Measurements from ENCODE around the gene PLSCR3.

The PLSCR3 gene

GRCh38 chr17:7394452-7395191 is at the start of gene PLSCR3:
Gene PLSCR3, minus strand, starts transcription at chr17:7394525. Its CDS starts 415 bp downstream, at chr17:7394110.
- DNase-seq (ENCODE audit: low read depth), result peak; percentile 80

DNA sequence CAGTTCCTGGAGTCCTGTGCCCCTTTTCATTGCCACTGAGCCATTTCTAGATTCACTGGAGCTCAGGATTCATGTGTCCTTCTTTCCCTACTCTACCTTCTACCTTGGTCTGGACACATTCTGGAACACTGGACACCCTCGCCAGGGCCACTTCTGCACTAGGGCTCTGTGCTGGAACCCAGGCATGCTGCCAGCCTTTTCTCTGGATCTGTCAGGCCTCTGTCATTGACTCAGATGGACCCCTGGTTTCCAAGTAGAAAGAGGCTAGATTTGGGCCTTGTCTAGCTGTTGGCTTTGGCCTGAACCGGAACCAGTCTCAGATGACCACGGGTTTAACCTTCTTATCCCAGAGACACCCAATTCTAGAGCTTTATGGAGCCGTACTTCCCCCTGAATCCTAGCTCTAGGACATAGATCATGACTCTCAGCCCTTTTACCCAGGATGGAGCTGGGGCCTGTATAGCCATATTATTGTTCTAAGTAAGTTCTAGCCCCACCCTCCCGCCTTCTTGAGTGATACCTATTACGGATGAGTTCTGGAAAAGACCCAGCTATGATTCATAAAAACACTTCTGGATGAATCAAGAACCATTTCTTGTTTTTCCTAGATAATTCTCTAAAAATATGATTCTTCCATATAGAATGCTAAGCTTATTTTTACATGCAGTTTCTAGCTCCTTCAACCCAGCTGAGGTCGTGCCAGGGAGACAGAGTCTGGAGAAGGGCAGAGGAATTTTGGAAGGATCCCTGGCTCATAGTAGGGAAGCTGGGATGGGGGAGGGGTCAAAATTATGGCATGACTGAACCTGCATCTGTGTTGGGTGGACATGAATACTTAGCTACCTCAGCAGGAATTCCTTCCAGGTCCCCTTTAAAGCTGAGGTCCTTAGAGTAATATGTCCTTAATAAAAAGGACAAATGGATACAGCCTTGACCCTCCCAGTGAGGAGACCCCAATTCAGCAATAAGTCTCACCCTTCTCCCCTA is 49.5 kb upstream of the PLSCR3 start:
- DNase-seq (ENCODE audit: low read depth), result peak; percentile 70

GRCh38 chr17:7442142-7442541 is 47.8 kb upstream of the PLSCR3 start:
- DNase-seq (ENCODE audit: low read depth), result no peak

DNA sequence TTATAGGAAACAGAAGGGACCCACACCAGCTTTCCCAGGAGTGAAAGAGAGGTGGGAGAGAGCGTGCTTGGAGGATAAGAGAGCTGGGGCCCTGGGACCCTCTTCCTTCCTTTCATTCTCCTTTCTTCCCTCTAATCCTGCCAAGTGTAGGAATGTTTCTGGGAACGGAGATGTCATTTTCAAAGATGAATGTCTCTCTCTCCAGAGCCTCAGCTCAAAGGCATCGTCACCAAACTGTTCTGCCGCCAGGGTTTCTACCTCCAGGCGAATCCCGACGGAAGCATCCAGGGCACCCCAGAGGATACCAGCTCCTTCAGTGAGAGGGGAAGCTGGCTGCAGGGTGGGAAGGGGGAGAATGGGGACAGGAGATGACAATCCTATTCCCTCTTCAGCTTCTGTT is 46.9 kb upstream of the PLSCR3 start:
- no peak for DNase-seq (ENCODE audit: low read depth)

GRCh38 chr17:7440834-7441195 is 46.5 kb upstream of the PLSCR3 start:
- peak; percentile 71 for DNase-seq (ENCODE audit: low read depth)

DNA sequence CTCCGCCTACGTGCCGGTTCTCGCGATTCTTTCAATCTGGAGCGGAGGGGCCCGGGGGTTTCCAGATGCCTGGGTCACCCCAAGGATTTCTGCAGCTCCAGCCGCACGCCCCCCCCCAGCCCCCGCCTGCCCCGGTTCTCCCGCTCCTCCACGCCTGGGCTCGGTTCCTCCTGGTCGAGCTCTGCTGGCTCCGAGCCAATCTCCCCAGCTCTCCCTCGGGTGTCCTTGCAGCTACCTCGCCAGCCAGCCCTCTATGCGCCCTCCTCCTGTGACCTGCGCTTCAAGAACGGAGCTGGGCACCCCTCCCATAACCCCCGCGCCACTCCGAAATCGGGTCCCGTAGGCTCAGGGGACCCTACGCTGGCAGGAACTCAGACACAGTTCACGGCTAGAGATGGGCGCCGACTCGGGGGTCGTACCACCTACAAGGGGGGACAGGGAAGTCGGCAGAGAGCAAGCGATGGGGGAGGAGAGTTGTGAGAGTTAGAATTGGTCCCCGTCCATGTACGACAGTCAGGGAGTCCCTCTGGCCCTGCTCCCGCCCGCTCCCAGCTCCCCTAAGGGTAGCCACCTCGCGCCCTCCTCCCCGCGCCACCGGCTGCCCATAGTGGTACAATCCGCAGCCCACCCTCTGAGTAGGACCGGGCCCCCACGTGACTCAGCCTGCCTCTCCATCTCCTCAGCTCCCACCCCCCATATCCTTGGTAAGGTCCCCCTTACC is 45.9 kb upstream of the PLSCR3 start:
- DNase-seq (ENCODE audit: low read depth), result no peak

DNA sequence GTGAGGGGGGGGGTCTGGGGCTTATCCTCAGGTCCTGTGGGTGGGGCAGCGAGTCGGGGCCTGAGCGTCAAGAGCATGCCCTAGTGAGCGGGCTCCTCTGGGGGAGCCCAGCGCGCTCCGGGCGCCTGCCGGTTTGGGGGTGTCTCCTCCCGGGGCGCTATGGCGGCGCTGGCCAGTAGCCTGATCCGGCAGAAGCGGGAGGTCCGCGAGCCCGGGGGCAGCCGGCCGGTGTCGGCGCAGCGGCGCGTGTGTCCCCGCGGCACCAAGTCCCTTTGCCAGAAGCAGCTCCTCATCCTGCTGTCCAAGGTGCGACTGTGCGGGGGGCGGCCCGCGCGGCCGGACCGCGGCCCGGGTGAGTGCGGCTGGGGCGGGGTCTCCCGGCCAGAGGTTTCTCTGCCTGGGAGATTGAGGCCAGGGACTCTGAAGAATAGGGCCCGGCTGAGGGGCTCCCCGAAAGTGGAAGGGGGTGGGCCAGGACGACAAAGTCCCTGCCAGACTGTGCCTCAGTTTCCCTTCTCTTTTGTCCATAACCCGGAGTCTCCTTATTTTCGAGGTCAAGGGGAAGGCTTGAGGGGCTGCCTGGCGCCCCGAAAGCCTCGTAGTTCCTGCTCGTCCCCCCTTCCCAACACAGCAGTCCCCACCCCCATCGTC is 45.3 kb upstream of the PLSCR3 start, which contains the start of gene FGF11:
FGF11 (plus strand) TSS at position 51 of the 651 bp plus-strand sequence; CDS start at position 160, 109 bp downstream.
- no peak for DNase-seq (ENCODE audit: low read depth)

DNA sequence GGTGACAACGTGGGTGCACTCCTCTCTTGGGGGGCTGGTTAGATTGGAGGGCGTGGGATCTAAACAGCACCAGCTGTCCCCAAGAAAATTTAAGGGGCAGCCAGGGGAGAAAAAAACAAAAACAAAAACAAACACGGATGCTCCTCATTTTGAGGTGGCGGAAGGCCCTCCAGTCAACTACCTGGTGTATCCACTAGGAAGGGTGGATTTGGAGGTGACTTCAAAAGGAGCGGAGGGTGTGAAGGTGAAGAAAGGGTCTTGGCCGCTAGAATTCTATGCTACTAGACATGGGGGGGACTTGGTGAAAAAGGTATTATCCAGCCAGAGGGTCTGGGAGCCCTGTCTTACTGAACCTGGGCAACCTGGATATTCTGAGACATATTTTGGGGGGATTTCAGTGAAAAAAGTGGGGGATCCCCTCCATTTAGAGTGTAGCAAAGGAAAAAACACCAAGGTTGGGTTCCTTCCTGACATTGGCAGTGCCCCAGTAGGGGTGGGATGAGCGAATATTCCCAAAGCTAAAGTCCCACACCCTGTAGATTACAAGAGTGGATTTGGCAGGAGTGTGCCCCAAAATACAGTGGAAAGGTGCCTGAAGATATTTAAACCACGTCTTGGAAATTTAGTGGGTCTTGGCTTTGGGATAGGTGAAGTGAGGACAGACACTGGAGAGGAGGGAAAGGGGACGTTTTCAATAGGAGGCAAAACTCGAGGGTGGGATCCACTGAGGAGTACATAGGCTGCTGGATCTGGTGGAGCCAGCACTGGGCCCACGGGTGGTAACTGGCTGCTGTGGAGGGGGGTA is 44.5 kb upstream of the PLSCR3 start:
- DNase-seq (ENCODE audit: low read depth), result no peak

DNA sequence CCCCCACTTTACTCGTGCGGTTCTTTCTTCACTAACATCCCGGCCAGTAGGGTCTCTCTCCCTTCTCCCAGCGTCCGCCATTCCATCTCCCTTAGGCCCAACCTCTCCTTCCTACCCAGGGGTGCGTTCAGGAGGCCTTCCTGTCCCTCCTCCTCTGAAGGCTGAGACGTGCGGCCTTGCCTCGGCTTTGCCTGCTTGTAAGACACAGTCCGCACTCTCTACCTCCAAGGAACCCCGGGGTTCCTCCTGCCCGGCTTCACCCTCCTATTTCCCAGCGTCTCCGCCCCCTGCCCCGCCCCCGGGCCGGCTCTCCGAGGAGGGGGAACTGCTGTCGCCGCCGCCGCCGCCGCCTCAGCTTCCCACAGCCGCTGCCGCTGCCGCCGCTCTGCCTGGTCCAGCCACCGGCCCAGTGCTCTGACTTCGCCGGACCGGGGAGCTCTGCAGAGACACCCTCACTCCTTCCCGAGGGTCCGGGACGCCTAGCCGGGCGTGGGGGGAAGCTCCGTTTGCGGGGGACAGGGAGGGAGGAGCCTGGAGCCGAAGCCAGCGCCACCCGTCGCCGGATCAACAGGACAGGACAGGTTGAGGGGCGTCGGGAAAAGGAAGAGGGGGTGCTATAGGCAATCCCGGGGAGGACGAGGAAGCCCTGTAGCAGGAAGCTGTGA is 43.8 kb upstream of the PLSCR3 start:
- DNase-seq (ENCODE audit: low read depth), result no peak

DNA sequence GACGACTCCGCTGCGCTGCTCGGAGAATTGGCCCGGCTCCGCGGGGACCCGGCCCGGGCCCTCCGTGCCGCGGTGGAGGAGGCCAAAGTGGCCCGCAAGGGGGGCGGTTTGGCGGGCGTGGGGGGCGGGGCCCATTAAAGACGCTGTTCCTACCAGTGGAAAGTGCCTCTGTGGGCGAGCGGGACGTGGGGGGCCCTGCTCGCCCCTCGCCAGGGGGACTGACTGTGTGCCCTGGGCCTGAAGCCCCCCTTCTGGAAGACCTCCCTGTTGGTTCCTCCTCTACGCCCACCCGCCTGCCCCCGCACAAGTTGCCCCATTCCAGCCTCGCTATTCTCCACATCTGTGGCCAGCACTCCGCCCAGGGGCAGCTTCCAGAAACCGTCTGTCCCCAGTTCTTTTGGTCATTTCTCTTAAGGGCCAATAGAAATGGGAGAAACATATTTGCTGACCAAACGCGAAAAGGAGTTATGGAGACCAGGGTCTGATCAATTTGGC is 43.1 kb upstream of the PLSCR3 start:
- no peak for DNase-seq (ENCODE audit: low read depth)

- DNase-seq (ENCODE audit: low read depth), result peak; percentile 72
Measured at GRCh38 chr17:7436556-7437368, 42.4 kb upstream of the PLSCR3 start.

DNA sequence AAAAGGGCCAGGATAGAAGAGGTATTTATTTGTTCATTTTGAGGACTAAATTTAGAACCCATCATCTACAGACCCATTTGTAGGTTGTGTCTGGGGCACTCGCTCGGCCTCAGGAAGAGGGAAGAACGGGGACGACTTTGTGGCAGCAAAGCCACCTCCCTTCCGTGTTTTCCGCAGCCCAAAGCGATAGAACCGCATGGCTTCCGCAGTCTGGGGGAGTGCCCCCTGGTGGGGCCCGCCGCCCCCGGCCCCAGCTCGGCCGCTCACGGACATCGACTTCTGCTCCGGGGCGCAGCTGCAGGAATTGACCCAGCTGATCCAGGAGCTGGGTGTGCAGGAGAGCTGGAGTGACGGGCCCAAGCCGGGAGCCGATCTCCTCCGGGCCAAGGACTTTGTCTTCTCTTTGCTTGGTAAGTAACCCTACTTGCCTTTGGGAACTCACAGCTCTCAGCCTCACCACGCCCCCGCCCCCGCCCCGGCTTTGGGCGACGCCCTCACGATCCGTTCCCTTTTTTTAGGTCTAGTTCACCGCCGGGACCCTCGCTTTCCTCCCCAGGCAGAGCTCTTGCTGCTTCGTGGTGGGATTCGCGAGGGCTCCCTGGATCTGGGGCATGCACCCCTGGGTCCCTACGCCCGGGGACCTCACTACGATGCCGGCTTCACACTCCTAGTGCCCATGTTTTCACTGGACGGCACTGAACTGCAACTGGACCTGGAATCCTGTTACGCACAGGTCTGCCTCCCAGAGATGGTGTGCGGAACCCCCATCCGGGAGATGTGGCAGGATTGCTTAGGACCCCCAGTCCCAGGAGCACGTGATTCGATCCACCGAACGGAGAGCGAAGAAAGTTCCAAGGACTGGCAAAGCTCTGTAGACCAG is 41.6 kb upstream of the PLSCR3 start:
- no peak for DNase-seq (ENCODE audit: low read depth)

GRCh38 chr17:7432296-7432695 is 38.0 kb upstream of the PLSCR3 start:
- no peak for DNase-seq (ENCODE audit: low read depth)

- no peak for DNase-seq (ENCODE audit: low read depth)
Measured at GRCh38 chr17:7431231-7431630, 36.9 kb upstream of the PLSCR3 start.

GRCh38 chr17:7429722-7430121 is 35.4 kb upstream of the PLSCR3 start:
- no peak for DNase-seq (ENCODE audit: low read depth)

DNA sequence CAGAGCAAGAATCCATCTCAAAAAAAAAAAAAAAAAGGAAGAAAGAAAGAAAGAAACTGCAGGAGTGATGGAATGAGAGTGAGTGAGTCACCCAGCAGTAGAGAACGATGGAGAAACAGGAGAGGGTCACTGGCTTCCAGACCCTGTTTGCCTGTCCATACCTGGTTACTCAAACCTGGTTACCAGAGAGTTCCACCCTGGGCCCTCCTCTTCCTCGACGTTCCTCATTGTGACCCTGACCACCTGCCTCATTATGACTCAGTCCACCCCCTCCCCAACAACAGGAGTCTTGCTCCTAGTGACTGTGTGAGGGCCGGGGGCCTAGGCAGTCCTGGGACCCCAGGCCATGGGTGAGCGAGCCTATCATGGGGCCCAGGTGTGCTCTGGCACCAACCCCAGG is 34.2 kb upstream of the PLSCR3 start, which contains the start of gene SPEM3:
SPEM3 (plus strand) TSS at position 301 of the 400 bp plus-strand sequence; CDS start at position 347, 46 bp downstream.
- DNase-seq (ENCODE audit: low read depth), result no peak

- DNase-seq (ENCODE audit: low read depth), result no peak
Measured at GRCh38 chr17:7427549-7427948, 33.2 kb upstream of the PLSCR3 start.

DNA sequence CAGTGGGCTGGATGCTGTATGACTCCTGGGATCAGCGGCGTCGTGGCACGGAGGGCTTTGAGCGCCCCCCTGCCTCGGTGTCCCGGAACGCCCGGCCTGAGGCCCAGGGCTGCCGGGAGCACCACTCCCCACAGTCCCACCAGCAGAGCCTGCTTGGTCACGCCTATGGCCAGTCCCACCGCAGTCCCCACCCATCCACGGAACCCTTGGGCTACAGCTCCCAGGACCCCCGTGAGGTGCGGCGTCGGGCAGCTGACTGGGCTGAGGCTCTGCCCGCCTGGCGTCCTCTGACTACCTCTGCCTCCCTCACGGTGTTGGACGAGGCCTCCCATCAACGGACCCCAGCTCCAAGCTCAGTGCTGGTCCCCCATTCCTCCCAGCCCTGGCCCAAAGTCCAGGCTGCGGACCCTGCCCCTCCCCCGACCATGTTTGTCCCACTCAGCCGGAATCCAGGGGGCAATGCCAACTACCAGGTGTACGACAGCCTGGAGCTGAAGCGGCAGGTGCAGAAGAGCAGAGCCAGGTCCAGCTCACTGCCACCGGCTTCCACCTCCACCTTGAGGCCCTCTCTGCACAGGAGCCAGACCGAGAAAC is 32.7 kb upstream of the PLSCR3 start:
- DNase-seq (ENCODE audit: low read depth), result no peak
